ENCODE data around the gene ZNF652.

ZNF652 gene

GRCh38 chr17:49356320-49356719, 5.7 kb downstream of the ZNF652 start:
- DNase-seq, result no peak

GRCh38 chr17:49353607-49354006, 8.4 kb downstream of the ZNF652 start:
- DNase-seq, result no peak

GRCh38 chr17:49352587-49353154, 9.4 kb downstream of the ZNF652 start:
- DNase-seq, result no peak

DNA sequence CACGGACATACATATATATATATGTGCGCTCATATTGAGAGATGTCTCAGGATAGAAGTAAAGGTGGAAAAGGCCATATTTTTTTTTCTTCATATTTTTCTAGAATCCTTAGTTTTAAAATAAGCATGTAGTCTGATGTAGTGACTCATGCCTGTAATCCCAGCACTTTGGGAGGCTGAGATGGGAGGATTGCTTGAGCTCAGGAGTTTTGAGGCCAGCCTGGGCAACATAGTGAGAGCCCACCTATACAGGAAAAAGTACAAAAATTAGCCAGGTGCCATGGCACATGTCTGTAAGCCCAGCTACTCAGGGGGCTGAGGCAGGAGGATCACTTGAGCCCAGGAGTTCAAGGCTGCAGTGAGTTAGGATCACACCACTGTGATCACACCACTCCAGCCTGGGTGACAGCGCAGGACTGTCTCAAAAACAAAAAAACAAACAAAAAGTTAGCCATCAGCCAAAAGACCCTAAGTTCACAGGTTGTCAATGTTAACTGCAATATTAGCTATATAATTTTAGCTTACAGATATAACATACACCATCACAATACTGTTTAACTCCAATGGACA, 10.4 kb downstream of the ZNF652 start:
- DNase-seq, result no peak

GRCh38 chr17:49349541-49349940, 12.5 kb downstream of the ZNF652 start:
- DNase-seq, result no peak

DNA sequence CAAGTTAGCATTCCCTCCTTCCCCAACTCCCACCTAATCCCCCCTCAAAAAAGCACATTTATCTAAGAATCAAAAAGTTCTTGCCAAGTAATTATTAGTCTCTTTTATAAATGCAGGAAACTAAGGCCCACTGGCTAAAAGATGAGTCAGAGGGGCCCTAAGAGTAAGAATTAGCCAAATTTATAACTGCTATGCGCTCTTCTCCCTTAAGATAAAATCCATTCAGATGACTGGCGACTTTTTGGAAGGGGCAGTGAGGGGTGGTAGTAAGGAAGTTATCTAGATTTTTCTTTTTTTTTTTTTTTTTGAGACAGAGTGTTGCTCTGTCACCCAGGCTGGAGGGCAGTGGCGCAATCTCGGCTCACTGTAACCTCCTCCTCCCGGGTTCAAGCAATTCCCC, 17.1 kb downstream of the ZNF652 start:
- DNase-seq, result peak; percentile 17

DNA sequence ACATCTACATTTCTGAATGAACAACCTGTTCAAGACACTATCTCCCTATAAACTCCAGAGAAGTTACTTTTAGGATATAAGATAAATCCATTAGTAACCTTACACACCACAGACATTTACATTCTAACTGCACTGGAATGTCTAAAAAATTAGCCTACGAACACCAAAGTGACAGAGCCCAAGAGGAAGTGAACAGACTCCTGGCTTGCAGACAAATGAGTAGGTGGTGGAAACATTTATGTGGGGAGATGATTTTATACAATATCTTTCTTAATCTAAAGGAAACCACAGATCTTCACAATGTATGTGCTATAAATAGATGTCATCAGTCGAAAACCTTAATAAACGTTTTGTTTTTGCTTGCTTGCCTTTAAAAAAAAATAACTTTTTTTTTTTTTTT, 18.8 kb downstream of the ZNF652 start:
- peak; percentile 34 for DNase-seq

- no peak for DNase-seq
Observed at GRCh38 chr17:49342575-49342936, 19.5 kb downstream of the ZNF652 start.

- no peak for DNase-seq
Observed at GRCh38 chr17:49341356-49341755, 20.7 kb downstream of the ZNF652 start.

- DNase-seq, result peak; percentile 57
Observed at GRCh38 chr17:49339354-49339753, 22.7 kb downstream of the ZNF652 start.

DNA sequence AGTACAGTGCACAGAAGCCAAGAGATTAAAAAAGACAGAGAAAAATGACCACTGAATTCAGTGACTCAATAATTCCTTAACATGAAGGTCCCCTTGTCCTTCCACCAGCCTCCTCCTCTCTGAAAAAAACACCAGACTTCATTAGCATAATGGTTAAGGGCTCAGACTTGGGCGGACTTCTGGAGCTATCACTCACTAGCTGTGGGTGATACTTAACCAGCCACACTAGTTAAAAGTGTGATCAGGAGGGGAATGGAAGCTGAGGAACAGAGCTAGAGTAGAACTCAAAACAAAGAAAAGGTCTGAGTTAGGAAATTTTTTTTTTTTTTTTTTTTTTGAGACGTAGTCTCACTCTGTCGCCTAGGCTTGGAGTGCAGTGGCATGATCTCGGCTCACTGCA, 23.2 kb downstream of the ZNF652 start:
- DNase-seq, result peak; percentile 52

GRCh38 chr17:49337884-49338283, 24.2 kb downstream of the ZNF652 start:
- no peak for DNase-seq

DNA sequence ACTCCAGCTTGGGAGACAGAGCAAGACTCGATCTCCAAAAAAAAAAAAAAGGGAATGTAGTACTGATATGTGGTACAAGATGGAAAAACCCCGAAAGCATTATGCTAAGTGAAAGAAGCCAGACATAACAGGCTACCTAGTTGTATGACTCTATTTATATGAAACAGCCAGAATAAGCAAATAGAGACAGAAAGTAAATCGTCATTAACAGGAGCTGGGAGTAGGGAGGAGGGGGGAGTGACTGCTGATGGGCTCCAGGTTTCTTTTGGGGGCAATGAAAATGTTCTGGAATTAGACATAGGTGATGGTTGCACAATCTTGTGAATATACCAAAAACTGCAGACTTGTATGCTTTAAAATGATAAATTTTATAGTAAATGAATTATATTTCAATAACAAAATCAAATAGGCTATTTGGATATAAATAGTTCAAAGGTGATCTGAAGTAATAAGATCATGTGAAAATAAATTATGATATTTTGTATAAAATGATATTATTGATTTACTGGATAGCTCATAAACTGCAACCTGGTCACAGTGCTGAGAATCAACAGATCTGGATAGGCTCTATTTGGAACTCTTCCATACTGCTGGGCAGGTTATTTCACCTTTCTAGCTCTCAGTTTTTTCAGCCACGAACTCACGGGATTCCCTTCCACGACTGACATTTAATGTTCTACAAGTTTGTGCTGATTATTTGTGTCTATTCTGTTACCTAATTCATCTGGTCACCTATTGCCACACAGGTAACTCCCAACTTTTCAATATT, 27.1 kb downstream of the ZNF652 start:
- no peak for DNase-seq

DNA sequence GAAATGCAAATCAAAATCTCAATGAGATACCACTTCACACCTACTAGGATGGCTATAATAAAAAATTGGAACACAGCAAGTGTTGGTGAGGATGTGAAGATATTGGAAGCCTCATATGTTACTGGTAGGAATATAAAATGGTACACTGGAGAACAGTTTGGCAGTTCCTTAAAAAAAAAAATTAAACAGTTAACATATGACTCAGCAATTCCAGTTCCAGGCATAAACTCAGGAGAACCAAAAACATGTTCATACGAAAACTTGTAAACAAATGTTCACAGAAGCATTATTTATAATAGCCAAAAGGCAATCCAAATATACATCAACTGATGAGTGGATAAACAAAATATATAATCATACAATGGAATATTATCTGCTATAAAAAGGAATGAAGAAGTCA, 28.2 kb downstream of the ZNF652 start:
- DNase-seq, result peak; percentile 42

- DNase-seq, result peak; percentile 80
Observed at GRCh38 chr17:49327835-49328784, 33.9 kb downstream of the ZNF652 start.

- no peak for DNase-seq
Observed at GRCh38 chr17:49325980-49326379, 36.1 kb downstream of the ZNF652 start.

DNA sequence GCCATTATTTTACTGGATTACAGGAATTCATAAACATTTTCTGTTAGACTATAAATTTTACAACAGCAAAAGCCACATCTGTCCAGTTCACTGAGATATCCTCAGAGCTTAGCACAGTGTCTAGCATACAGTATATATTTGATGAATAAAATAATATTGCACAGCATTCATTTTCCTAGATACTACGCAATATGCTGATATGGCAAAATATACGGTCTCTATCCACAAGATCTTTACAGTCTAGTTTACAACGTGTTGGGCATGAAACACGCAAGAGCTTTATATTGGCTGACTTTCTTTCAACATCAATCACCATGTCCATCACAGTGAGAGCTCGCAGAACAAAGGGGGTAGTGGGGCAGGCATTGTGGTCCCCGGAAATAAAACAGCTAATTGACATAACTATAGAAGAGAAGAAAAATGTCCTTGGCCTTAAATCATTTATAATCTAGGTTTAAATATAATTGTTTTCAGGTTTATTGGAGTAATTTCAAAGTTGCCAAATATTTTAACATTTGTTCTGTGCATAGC, 43.5 kb downstream of the ZNF652 start:
- DNase-seq, result no peak

GRCh38 chr17:49316889-49317675, 45.0 kb downstream of the ZNF652 start:
- DNase-seq, result peak; percentile 27

DNA sequence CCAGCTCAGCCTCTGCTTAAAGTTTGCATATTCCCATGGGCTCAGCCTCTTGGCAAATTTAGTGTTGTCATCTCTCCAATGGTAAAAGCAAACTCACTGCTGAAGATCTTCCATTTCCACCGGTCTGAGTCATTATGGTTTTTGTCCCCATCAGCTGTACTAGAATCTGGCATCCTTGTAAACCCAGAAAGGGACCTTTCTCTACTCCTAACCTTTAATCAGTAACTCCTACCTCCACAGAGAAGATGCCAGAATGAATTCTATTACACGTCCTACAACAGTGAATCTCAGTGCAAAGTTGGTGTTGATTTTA, 45.8 kb downstream of the ZNF652 start:
- no peak for DNase-seq

GRCh38 chr17:49315551-49316257, 46.3 kb downstream of the ZNF652 start:
- peak; percentile 90 for DNase-seq

GRCh38 chr17:49312722-49313121, 49.3 kb downstream of the ZNF652 start:
- DNase-seq, result no peak

GRCh38 chr17:49299996-49300395, 62.1 kb downstream of the ZNF652 start:
- DNase-seq, result no peak

Measured in OCI-M1 (cell line).